Body of pancreas (tissue), 4 donors: ENCODE data around the gene FHOD3. TPM values are rescaled to one million over a fixed set of nuclear protein-coding genes. Genes with fewer than 3 reads are reported as not detected.

ENCODE experiments used
- ATAC-seq: fragments of 150-250 bp; one replicate; pipeline ENCODE4 v1.9.1; 2016
- DNase-seq, 4 donors: peaks; one replicate each; pipeline ENCODE4 v3.0.0-alpha.2; 2019
- H3K27ac ChIP-seq, 4 donors: fragments of 200-600 bp; sonication (generic); 1 replicate in 3 of 4; 2 replicates in 1 of 4; pipeline versions ENCODE4 v1.5.1 to v1.6.1; 2016 to 2019; ENCODE audit warnings: mild to moderate bottlenecking in 1 of 4, mixed read lengths in 1 of 4, moderate library complexity in 1 of 4
- H3K27me3 ChIP-seq, 2 donors: fragments of 200-600 bp; sonication (generic); one replicate each; pipeline ENCODE4 v1.6.0; 2016; ENCODE audit warnings: mild to moderate bottlenecking in 1 of 2
- H3K36me3 ChIP-seq, 2 donors: fragments of 200-600 bp; sonication (generic); replicated peaks in 1 of 2; 2 replicates each; pipeline ENCODE4 v1.5.1; 2016; ENCODE audit warnings: low read depth in 2 of 2; ENCODE audit not compliant: insufficient read depth in 1 of 2
- H3K4me1 ChIP-seq: fragments of 200-600 bp; sonication (generic); one replicate; pipeline ENCODE4 v1.6.0; 2016
- H3K4me3 ChIP-seq, 2 donors: fragments of 200-600 bp; sonication (generic); 1 replicate in 1 of 2; 2 replicates in 1 of 2; pipeline ENCODE4 v1.5.1; 2016 to 2019
- H3K9me3 ChIP-seq, 3 donors: fragments of 200-600 bp; sonication (generic); 1 replicate in 2 of 3; 2 replicates in 1 of 3; pipeline ENCODE4 v1.5.1; 2016
- POLR2A ChIP-seq, 3 donors: fragments of 450-650 bp; IDR thresholded peaks; one replicate each; pipeline ENCODE4 v1.6.1; 2016; ENCODE audit warnings: antibody characterized with exemption in 3 of 3, mild to moderate bottlenecking in 2 of 3
- WGBS, 2 donors: methylation state at CpG; one replicate each; pipeline ENCODE4 v1.1.5; 2017; 5-methylcytosine and 5-hydroxymethylcytosine counted together
- intact Hi-C: fragments of 100-400 bp; cut with DNase I; formaldehyde crosslinking; loops from one replicate; pipeline ENCODE4 v1.15.1; 2023
- total RNA-seq, 2 donors: library from RNA; depleted of rRNA; stranded (reverse); fragments of >200 nt; gene quantifications; one replicate each; pipeline ENCODE4 v1.1.0, GENCODE V29; 2016
- TF ChIP-seq, protein P1 (sequence below), 7 experiments: fragments of 450-650 bp in 4 of 7; fragments of 200-600 bp in 3 of 7; sonication (generic) in 3 of 7; IDR thresholded peaks; one replicate each; pipeline ENCODE4 v1.5.1; 2016 to 2019; ENCODE audit warnings: antibody characterized with exemption in 7 of 7

FHOD3 gene
- total RNA-seq, 2 donors from 2014 or later: 0.52 to 2.0 TPM

DNA sequence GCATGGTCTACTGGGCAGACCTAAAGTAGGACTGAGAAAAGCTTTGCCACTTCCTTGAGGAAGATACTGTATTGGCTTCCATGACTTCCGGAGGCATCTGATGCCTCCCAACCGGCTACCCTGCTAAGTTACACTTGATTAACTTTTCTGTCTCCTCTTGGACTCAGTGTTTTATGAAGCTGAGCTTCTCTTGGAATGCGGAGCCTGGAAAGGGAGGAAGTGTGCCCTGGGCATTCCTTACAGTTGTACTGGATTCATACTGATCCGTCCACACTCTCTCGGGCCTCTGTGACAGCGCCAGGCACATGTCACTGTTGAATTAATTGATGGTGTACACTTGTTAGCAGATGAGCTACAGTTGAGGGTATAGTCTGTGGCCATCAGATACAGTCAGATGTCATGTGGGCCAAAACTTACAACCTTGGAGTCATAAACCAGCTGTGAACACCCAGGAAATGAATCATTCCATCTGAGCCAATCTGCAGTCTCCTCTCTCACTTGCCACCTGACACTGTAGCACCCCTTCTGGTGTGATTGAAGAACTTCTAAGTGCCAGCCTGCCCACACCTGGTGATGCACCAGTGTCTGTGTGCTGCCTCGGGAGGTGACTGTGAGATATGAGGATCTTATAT lies 122.5 kb downstream of the FHOD3 start:
- Histone ChIP-seq H3K4me1 (no peaks in the 10 kb centered on the region), H3K4me3 (no peak overlapping the region), H3K27ac (no peak overlapping the region), H3K36me3 (no peaks in the 10 kb centered on the region), H3K9me3 (no peaks in the 10 kb centered on the region), H3K27me3 (no peaks in the 10 kb centered on the region)
- intact Hi-C loops: no loop called here
- TF ChIP-seq POLR2A (IDR thresholded peaks at IDR 0.05): no peak
- TF ChIP-seq, protein P1, sequence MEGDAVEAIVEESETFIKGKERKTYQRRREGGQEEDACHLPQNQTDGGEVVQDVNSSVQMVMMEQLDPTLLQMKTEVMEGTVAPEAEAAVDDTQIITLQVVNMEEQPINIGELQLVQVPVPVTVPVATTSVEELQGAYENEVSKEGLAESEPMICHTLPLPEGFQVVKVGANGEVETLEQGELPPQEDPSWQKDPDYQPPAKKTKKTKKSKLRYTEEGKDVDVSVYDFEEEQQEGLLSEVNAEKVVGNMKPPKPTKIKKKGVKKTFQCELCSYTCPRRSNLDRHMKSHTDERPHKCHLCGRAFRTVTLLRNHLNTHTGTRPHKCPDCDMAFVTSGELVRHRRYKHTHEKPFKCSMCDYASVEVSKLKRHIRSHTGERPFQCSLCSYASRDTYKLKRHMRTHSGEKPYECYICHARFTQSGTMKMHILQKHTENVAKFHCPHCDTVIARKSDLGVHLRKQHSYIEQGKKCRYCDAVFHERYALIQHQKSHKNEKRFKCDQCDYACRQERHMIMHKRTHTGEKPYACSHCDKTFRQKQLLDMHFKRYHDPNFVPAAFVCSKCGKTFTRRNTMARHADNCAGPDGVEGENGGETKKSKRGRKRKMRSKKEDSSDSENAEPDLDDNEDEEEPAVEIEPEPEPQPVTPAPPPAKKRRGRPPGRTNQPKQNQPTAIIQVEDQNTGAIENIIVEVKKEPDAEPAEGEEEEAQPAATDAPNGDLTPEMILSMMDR (IDR thresholded peaks at IDR 0.05): no peak
- WGBS, 2 donors: 92 to 93% methylated on average over 7 of the region's 7 CpGs
- no peak for DNase-seq
- no peak for ATAC-seq

- Histone ChIP-seq H3K27me3 (no peaks in the 10 kb centered on the region), H3K4me1 (no peaks in the 10 kb centered on the region), H3K27ac (no peak overlapping the region), H3K4me3 (no peak overlapping the region), H3K36me3 (no peaks in the 10 kb centered on the region), H3K9me3 (no peaks in the 10 kb centered on the region)
- TF ChIP-seq POLR2A (IDR thresholded peaks at IDR 0.05): no peak
- intact Hi-C loops: no loop called here
- ATAC-seq (no peak), DNase-seq (no peak)
- 67 to 73% methylated on average over 1 of the region's 1 CpG for WGBS, 2 donors
These were observed 123.3 kb downstream of the FHOD3 start for GRCh38 chr18:36420826-36421225.

- Histone ChIP-seq H3K27ac (no peak overlapping the region), H3K27me3 (no peaks in the 10 kb centered on the region), H3K4me1 (peaks cover 6% of the 10 kb centered on the region), H3K9me3 (no peaks in the 10 kb centered on the region), H3K36me3 (no peaks in the 10 kb centered on the region), H3K4me3 (no peak overlapping the region)
- ATAC-seq (no peak), DNase-seq (no peak)
- intact Hi-C loops: no loop called here
- WGBS, 2 donors: 50 to 66% methylated on average over 4 of the region's 4 CpGs
- TF ChIP-seq, protein P1 (IDR thresholded peaks at IDR 0.05): no peak
- no peak for TF ChIP-seq POLR2A (IDR thresholded peaks at IDR 0.05)
These were observed 127.2 kb downstream of the FHOD3 start for GRCh38 chr18:36424741-36425142.

DNA sequence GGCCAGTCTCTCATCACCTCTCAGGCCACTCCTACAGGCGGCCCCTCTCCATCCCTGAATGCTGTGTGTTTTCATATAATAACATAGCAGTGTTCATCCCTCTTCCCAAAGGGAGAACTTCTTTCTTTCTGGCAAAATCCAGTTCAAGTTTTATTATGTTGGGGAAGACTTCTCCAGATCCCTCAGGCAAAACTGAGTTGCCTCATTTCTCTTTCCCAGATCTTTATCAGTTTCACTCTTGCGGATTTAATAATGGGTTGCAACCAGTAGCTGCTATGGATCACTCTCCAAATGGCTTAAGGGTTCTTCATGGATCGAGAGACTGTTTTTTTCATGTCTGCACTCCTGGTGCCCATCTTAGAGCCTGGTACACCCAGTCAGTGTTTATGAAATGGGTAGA lies 129.9 kb downstream of the FHOD3 start:
- TF ChIP-seq, protein P1 (IDR thresholded peaks at IDR 0.05): no peak
- TF ChIP-seq POLR2A (IDR thresholded peaks at IDR 0.05): no peak
- Histone ChIP-seq H3K4me1 (peaks cover 6% of the 10 kb centered on the region), H3K9me3 (no peaks in the 10 kb centered on the region), H3K27me3 (no peaks in the 10 kb centered on the region), H3K36me3 (no peaks in the 10 kb centered on the region), H3K27ac (no peak overlapping the region), H3K4me3 (no peak overlapping the region)
- no peak for ATAC-seq
- 87 to 92% methylated on average over 3 of the region's 3 CpGs for WGBS, 2 donors
- no peak for DNase-seq
- intact Hi-C loops: no loop called here

GRCh38 chr18:36427831-36428230 lies 130.3 kb downstream of the FHOD3 start:
- Histone ChIP-seq H3K27me3 (no peaks in the 10 kb centered on the region), H3K4me3 (no peak overlapping the region), H3K27ac (no peak overlapping the region), H3K36me3 (no peaks in the 10 kb centered on the region), H3K9me3 (no peaks in the 10 kb centered on the region), H3K4me1 (peaks cover 6% of the 10 kb centered on the region)
- 87 to 90% methylated on average over 2 of the region's 2 CpGs for WGBS, 2 donors
- intact Hi-C loops: no loop called here
- TF ChIP-seq, protein P1 (IDR thresholded peaks at IDR 0.05): no peak
- TF ChIP-seq POLR2A (IDR thresholded peaks at IDR 0.05): no peak
- ATAC-seq: no peak
- DNase-seq: no peak
